HL-60/S4 treated with retinoic acid at 250 ng/mL for 4 days and 3 days (cell line): ENCODE data around the gene LPP.

Experiments used
- in situ Hi-C: fragments of 300-500 bp; cut with MboI; formaldehyde crosslinking; loops from 2 replicates; pipeline ENCODE4 v1.7.0; 2022; ENCODE audit warnings: low sequenced_read_pairs

LPP gene

DNA sequence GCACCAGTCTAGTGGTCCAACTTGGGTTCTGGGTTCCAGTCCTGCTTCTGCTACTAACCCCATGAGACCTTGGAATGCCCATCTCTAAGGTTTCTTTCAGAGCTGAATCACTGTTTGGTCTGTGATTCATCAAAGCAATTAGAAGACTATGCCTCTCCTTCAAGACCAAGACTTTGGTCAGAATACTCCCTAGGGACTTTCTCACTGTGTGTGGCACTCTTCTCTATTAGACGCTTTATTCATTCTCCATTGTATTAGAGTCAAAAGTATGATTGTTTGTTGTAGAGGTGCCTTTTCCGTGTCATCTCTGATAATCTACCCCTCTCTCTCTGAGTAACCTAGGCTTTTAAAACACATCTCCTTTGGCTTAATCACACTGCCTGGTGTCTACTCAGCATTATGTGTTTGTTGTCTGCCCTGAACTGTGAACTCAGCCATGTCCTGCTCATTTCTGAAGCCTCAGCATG lies 90.5 kb downstream of the LPP start:
- in situ Hi-C loops, result no loop called here

DNA sequence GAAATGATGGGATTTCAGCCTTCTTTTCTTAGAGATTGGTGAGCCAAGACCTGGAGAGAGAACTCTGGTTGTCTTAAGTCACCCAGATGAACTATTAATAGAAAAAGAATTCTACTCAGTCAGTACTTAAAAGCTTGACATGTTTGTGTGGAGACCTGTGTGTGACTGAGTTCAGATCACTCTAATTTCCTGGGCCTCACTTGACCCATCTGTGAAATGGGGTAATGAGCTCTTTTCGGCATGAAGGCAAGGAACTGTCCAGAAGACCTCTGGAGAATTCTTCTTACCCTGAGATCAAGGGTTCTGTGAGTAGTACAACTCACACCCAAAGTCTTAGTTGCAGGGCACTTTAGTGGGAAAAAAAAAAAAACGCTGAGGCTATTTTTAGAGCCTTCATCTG lies 92.9 kb downstream of the LPP start:
- in situ Hi-C loops, result no loop called here

DNA sequence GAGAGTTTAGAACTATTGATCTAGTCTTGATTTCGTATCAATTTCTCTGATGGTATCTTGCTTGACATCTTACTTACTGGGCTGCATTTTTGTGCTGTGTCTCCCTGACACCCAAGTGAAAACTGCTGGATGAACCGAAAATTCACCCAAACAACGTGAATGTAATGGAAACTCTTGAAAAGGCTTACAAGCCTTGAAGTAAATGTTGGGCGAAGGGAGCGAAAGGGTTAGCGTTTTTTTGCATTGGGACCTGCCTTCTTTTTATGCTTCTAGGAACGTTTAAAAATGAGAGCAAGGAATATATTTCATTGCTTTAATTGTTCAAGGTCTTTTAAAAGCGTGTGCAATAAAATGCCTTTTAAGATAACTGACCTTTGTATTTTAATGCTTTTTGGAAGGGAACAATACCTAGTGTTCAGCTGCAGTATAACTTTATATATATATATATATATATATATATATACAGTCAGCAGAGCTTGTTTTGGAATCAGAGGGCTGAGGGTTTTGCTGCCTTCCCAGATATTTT lies 94.1 kb downstream of the LPP start:
- in situ Hi-C loops, result no loop called here

DNA sequence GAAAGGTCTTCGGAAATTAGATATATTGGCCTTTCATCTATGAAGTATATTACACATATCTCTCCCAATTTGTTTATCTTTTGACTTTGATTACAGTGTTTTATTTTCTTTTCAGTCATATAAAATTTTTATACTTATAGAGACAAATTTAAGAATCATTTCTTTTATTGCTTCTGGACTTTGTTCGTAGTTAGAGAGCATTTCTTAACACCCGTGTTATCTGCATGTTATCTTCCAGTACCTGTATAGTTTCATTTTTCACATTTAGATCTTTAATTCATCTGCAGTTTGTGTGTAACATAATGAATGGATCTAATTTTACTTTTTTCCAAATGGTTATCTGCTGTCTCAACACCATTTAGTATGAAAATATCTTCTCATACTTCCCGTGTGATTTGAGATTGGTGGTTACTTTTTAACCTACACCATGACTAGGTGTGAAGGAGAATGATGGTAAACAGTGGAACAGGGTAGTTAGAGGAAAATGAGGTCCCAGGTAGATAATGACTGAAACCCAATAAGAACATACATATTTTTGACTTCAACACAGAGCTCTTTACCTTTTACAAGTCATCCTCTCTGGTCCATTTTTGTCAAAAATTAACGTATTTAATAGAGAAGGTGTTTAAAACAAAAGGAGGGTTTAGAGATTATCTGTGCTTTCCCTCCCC lies 99.3 kb downstream of the LPP start:
- in situ Hi-C loops, result no loop called here

DNA sequence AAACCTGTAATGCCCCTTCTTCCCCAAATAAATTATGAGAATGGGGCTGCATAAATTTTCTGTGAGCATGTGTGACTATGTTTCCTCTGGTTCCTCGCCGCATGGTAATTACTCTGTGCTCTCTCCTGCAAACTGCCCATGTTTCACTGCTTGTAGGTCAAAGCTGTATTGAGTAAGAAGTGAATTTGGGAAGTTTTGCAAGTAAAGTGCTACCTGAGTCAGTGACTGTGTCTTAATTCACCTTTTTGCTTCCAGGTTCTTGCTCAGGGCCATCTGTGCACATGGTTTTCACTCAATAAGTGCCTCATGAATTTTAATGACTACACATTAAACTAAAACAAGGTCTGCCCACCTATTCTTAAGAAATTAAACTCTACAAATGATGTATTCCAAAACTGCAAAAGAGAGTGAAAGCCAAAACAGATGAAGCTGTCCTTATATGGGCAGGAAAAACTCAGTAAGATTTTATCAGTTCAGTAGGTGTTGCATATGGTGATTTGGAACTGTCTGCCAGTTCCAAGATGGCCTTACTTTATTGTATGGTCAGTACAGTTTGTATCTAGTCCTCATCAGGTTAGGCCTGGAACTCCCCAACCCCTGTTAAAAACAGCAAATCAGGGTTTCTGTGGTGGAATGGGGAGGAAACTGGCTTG lies 100.0 kb downstream of the LPP start:
- in situ Hi-C loops, result no loop called here

DNA sequence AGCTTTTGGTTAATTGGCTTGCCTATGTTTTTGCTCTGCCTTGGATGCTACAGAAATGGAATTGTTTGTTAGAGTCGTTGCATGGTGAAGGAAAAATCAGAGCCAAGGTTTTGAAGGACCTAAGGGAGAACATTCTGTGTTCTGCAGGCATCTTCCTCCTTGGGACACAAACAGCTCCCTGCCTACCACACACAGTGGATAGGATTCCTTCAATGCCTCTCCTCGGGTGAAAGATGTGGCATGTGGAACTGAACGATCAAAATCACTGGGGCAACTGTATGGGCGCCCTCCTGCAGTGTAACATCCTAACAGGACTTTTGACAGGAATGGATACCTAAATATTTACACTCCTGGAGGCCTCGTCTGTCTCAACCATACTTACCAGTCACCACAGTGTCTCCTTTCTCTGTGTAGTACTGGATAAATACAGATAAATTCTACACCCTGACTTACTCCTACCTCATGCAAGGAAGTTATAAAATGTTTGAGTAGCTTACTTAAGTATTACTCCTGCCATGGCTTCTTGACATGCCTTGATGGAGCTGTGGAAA lies 100.6 kb downstream of the LPP start:
- in situ Hi-C loops, result no loop called here

DNA sequence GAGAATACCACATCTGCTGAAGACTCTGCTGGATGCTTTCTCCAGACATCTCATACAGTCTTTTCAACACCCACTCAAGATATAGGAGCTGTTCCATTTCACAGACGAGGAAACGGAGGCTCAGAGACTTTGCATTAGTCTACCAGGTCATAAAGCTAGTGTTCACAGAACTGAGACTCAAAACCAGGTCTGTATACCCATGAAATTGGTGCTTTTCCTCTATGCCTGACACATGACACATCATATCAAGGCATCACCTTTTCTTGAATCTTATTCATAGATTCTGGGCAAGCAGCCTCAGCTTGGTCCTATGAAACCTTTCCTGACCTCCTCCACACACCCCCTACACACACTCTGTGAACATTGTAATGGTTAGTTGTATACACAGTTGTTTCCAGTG lies 101.2 kb downstream of the LPP start:
- in situ Hi-C loops, result no loop called here

DNA sequence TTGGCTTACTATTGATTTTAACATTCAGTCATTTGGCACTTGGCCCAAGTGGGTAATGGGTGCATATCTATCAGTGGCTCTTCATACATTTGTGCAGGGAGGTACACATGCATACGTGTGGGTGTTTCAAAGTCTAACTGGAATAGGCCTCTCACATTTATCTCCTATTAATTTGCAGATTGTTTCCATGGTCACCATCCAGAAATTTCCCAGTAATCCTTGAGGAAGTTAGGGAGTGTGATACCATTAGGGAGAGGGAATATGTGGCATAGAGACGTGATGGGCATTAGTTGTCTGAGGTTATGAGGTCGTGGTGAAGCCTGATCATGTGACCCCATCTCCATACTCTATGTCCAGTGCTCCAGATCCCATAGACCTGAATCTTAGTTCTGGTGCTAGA lies 102.8 kb downstream of the LPP start:
- in situ Hi-C loops, result no loop called here

DNA sequence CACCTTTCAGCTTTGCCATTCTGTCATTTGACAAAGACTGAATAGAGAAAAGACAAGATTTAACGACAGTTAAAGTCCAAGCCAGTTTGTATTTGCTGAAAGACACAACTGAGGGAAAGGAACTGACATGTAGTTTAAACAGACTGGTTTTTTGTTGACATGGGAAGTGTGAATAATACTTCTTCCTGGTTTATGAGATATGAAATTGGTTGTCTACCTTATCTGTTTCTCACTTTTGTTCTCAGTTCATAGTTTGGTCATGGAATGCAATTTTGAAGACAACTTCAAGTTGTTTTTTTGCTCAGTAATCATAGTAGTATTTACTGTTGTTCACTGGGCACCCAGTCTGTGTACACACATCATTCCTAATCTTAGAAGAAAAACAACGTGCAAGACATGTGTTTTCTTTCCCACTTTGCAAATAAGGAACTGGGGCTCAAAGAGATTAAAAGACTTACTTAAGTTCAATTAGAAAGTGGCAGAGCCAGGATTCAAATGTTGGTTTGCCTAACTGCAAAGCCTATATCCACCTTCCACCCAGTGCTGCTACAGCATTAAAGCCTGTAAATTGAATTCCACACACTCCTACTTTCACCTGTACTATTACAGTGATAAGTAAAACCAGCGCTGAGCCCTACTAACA lies 103.5 kb downstream of the LPP start:
- in situ Hi-C loops, result no loop called here

DNA sequence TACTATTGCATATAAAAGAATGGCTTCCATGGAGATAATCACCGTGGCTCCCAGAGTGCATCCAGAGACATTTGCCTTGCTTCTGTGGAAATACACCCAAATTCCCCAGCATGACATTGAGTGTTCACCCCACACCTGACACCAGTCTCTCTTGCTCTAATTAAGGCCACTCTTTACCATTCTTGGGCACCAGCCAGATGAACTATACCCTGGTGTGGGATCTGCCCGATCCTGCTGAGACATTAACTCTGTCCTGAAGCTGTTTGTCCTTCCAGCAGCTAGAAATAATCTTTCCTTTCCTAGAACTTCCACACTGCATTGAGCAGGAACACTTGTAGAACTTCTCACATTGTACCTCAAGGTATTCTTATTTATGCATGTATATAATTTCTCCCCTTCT lies 105.2 kb downstream of the LPP start:
- in situ Hi-C loops, result no loop called here

DNA sequence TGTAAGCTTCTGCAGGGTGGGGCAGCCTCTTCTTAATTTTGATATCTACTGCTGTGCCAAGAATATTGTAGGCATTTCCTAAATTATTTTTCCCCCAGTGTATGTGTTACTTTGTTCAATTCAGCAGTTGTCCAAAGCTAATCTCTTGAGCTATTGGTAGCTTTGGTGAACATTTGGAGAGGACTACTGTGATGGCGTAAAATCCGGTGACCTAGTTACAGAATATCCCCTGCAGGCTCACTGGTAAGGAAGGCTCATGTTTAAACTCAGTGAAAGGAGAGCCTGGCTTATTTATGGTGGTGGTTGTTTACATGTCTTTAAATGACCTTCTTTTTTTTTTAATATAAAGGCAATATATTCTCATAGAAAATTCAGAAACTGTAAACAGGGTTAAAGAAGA lies 105.6 kb downstream of the LPP start:
- in situ Hi-C loops, result no loop called here

DNA sequence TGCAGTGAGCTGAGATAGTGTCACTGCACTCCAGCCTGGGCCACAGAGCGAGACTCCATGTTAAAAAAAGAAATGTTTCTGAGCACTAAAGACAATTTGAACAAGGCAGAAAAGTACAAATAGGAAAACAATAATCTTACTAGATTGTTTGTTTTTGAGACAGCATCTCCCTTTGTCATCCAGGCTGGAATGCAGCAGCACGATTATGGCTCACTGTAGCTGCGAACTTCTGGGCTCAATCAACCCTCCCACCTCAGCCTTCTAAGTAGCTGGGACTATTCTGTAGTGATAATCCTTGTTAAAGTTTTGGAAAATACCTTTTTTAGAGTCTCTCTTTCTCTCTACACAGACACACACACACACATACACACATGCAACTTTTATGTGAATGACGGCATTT lies 107.1 kb downstream of the LPP start:
- in situ Hi-C loops, result no loop called here

DNA sequence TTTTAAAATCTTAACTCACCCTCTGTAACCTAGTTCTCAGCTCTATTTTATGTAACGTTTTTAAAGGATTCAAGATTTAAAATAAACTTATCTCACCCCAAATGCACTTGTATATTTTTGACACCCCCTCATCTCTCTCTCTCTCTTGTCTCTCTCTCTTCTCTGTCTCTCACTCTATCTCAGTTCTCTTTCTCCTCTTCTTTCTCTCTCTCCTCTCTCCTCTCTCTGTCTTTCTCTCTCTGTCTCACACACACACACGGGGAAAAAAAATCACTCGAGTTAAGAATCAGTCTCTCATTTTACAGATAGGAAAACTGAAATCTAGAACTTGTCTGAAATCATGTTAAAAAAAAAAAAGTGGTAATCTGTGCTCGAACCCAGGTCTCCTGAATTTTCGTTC lies 108.5 kb downstream of the LPP start:
- in situ Hi-C loops, result no loop called here

DNA sequence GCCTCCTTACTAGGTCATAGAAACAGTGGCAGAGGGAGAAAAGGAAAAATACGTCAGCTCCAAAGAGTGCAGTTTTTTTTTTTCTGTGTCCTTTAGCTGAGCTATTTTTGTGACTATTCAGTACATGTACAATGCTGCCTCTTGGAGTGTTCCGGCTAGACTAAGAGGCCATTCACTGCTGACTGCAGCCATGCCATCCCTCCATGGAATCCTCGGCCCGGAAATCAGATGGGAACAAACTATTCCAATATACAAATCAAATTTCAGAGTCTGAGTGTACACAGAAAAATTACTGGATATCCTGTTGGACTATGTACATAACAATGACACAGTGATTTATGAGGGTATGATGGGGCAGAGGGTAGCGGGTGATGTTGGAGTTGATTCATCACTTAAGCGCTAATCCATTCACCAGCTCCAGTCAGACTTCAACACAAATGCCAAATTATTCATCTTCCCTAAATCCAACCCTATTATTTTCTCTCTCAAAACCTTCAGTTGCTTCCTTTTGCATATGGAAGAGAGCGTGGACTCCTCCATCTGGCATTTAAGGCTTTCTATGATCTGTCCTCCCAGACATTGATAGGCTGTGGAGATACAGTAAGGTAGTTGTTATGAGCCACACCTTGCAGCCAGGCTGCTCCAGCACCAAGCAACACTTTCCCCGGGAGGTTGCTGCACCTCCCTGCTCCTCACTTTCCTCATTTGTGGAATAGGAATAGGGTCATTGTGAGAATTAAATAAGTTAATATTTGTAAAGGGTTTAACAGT lies 109.1 kb downstream of the LPP start:
- in situ Hi-C loops, result no loop called here

DNA sequence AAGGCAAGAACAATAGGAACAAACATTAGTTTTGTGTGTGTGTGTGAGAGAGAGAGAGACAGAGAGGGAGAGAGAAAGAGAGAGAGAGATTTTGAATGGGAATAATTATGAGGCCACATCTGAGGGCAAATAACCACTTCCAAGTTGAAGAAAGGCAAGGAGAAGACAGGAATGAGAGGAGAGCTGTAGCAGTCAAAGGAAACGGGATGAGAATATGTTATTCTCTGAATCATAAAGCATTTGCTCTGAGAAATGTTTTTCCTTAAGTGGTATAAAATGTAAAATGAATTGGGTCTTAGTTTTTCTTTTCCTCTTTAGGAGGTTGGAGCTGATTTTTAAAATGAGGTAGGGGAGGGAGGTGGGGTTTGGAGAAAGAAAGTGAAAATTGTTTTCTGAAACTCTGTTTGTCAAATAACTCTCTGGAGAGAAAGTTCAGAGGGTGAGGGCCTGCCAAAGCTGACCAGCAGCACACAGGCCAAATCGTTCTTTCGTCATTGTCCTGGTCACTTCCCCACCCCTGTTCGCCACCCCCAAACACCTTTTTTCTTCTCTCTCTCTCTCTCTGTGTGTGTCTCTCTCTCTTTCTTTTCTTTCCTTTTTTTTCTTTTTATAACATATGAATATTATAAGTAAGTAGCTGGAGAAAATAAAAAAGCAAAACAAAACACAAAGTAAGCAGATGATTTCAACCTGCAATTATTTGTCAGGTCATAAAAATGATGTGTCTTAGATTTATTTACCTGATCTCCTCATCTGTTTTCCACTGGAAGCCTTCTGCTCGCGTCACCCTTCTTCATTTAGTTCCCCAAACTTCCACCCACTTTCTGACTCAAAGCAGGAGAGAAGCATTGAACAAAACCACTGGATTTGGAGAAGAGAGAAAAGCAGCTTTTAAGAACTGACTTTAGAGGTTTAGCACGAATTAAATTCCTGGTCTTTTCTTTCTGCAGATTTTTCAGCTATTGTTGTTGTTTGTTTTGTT lies 110.6 kb downstream of the LPP start:
- in situ Hi-C loops, result no loop called here

DNA sequence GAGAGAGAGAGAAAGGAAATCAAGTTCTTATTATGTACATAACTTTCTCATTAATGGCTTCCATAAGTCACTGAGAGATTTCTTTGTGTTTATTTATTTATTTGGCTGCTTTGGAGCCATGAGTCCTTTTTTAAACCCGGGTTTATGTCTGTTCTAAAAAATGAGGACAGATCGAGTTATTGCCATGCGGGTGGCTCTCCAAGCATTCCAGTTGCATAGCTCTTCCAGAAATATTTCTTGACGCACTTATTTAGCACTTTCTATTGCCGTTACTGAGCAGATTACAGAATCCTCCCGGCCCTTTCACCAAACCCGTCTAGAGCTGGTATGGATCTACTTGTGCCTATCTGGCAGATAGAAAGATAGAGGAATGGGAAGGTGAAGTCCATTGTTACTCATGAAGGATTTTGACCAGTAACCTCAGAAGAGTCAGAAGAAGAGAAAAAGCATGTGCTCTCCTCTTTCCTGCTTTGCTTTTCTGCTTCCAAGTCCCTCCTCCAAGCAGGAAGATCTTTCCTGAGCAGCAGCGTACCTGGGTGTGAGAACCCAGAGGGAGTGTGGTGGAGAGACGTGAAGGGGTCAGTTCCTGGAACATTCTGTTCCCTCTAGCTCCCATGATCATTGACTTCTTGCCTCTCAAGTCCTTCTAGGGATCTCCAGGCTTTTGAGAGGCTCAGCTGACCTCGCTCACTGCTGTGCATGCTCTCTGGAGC lies 112.8 kb downstream of the LPP start:
- in situ Hi-C loops, result no loop called here

DNA sequence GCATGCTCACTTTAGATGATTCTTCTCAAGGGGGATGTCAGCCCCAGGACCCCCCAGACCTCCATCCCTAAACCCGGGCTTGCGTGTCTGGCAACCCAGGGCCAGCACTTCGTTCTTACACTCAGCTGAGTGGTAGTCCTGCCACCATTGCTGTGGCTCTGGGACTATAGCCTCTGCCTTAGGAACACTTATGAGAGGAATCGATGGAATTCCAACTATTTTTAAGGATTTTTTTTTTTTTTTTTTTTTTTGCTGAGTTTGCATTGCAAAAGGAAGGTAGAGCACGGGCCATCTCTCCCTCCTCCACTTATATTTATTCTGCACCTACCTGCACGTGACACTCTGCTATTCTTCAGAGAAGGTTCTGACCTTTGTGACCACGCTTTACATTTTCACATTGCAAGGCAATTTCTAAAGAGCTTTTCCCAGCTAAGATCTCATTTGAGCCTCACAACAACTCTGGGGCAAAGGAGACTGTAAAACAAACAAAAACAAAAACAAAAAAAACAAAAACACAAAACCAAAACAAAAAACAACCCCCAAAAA lies 113.9 kb downstream of the LPP start:
- in situ Hi-C loops, result no loop called here

DNA sequence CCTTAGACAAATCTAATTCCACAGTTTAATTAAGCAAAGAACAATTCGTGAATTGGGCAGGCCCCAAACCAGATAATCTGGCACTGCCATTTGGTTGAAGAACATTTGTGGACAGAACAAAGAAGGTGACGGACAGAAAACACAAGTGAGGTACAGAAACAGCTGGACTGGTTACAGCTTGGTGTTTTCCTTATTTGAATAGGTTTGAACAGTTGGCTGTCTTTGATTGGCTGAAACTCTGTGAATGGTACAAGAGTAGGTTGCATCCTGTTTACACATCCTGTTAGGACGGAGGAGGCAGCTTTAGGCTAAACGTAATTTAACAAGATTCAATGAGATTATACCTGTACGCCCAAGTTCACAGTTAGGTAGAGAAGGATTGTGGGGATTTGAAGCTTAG lies 114.4 kb downstream of the LPP start:
- in situ Hi-C loops, result no loop called here

DNA sequence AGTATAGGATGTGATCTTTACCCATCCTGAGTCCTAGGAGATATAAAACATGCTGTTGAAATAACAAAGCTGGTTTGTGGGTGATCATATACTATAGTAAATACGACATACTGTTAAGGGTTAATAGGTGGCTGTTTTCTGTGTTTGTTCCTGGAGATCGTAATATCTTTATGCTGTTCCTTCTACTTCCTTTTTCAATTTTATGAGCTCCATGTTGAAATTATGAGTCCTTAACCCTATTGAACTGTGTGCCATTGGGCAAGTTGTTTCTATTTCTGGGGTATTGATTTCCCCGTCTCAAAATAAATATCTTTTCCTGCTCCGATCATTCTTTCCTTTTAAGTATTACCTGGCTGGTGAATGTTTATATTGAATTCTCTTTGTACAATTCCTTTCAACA lies 115.1 kb downstream of the LPP start:
- in situ Hi-C loops, result no loop called here
